Activated gamma-delta T cell (primary cell): Measurements from ENCODE around the gene BMP7.

ENCODE experiments used
- DNase-seq: peaks from one replicate; lab custom pipeline; 2025; lab: John Stamatoyannopoulos, UW

The BMP7 gene

GRCh38 chr20:57147185-57147584 is 119.3 kb downstream of the BMP7 start:
- no peak for DNase-seq

- DNase-seq: no peak
Measured at GRCh38 chr20:57146155-57146554, 120.3 kb downstream of the BMP7 start.

GRCh38 chr20:57145089-57145631 is 121.3 kb downstream of the BMP7 start:
- no peak for DNase-seq

GRCh38 chr20:57143173-57143572 is 123.3 kb downstream of the BMP7 start:
- DNase-seq: no peak

GRCh38 chr20:57142667-57143066 is 123.8 kb downstream of the BMP7 start:
- no peak for DNase-seq

- no peak for DNase-seq
Measured at GRCh38 chr20:57141492-57141891, 124.9 kb downstream of the BMP7 start.

GRCh38 chr20:57140416-57140965 is 126.0 kb downstream of the BMP7 start:
- DNase-seq: no peak

- no peak for DNase-seq
Measured at GRCh38 chr20:57139342-57140093, 126.9 kb downstream of the BMP7 start.

GRCh38 chr20:57138198-57138995 is 128.0 kb downstream of the BMP7 start:
- DNase-seq: no peak

- DNase-seq: no peak
Measured at GRCh38 chr20:57137676-57138075, 128.8 kb downstream of the BMP7 start.

- DNase-seq: no peak
Measured at GRCh38 chr20:57136734-57137133, 129.7 kb downstream of the BMP7 start.

- DNase-seq: no peak
Measured at GRCh38 chr20:57135875-57136274, 130.6 kb downstream of the BMP7 start.

GRCh38 chr20:57134804-57135203 is 131.6 kb downstream of the BMP7 start:
- no peak for DNase-seq

- no peak for DNase-seq
Measured at GRCh38 chr20:57133926-57134650, 132.4 kb downstream of the BMP7 start.

- DNase-seq: no peak
Measured at GRCh38 chr20:57131601-57132391, 134.6 kb downstream of the BMP7 start.

- DNase-seq: no peak
Measured at GRCh38 chr20:57131077-57131476, 135.4 kb downstream of the BMP7 start.

GRCh38 chr20:57130160-57130772 is 136.2 kb downstream of the BMP7 start:
- DNase-seq: no peak

GRCh38 chr20:57129303-57129702 is 137.1 kb downstream of the BMP7 start:
- no peak for DNase-seq

- DNase-seq: no peak
Measured at GRCh38 chr20:57128044-57128757, 138.2 kb downstream of the BMP7 start.

- DNase-seq: no peak
Measured at GRCh38 chr20:57126481-57127092, 139.9 kb downstream of the BMP7 start.
